GM12873 (cell line): ENCODE results near the gene TMEM131.

Experiments used
- TF ChIP-seq, protein P1 (sequence below): IDR thresholded peaks from 2 replicates; pipeline ENCODE4 v1.5.1; 2012; ENCODE audit warnings: low read depth, mild to moderate bottlenecking, moderate library complexity, low read length, control low read depth; ENCODE audit not compliant: insufficient read depth; ENCODE audit errors: missing control alignments

Gene TMEM131

DNA sequence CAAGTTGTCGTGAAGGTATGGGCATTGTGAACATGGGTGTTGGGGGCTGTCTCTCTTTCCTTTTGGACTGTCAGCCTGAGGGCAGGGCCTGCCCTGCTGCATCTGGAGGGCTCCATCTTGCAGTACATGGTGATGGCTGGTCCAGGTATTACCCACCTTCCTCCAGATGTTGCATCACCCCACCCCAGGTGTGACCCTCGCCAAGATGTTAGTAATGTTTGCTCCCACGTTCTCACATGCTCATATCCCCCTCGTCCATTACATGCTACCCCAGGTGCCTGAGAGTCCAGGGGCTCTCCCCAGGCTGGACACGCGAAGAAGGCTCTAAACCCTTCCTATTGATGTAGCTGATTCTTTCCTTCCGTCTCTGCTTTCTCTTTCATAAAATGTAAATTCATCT lies 268.5 kb downstream of the TMEM131 start:
- TF ChIP-seq, protein P1, sequence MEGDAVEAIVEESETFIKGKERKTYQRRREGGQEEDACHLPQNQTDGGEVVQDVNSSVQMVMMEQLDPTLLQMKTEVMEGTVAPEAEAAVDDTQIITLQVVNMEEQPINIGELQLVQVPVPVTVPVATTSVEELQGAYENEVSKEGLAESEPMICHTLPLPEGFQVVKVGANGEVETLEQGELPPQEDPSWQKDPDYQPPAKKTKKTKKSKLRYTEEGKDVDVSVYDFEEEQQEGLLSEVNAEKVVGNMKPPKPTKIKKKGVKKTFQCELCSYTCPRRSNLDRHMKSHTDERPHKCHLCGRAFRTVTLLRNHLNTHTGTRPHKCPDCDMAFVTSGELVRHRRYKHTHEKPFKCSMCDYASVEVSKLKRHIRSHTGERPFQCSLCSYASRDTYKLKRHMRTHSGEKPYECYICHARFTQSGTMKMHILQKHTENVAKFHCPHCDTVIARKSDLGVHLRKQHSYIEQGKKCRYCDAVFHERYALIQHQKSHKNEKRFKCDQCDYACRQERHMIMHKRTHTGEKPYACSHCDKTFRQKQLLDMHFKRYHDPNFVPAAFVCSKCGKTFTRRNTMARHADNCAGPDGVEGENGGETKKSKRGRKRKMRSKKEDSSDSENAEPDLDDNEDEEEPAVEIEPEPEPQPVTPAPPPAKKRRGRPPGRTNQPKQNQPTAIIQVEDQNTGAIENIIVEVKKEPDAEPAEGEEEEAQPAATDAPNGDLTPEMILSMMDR: no peak

DNA sequence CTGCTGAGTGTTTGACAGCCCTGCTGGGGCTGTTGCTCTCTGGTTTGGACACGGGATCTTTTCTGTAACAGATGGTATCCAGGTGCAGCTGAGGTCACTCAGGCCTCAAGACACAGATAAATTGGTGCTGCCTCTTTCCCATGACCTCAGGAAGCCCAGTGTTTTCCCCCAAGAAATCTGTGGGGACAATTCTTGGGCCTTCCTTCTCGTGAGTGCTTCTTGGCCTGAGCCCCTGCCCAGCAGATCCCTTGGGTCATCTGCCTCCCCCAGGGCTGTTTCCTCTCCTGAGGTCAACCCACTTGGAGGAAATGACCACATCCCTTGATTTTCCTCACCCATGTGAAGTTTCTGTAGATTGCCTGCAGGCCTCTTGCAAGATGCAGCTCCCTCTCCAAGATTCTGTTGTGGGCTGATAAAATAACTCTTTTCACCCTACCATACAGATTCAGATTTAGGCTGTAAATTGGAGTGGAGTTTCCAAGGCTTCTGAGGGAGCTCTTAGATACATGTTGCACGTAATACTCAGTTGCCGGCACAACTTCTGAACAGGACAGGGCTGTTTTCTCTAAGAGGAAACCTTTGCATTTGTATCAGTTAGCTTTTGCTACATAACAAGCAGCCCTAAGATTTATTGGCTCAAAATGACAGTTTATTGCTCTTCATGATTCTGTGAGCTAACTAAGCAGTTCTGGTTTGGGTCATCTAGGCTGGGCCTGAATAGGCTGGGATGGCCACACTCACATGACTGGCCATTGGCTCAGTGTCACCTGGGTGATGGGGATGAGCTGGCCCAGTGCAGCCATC lies 269.3 kb downstream of the TMEM131 start:
- TF ChIP-seq, protein P1: no peak

DNA sequence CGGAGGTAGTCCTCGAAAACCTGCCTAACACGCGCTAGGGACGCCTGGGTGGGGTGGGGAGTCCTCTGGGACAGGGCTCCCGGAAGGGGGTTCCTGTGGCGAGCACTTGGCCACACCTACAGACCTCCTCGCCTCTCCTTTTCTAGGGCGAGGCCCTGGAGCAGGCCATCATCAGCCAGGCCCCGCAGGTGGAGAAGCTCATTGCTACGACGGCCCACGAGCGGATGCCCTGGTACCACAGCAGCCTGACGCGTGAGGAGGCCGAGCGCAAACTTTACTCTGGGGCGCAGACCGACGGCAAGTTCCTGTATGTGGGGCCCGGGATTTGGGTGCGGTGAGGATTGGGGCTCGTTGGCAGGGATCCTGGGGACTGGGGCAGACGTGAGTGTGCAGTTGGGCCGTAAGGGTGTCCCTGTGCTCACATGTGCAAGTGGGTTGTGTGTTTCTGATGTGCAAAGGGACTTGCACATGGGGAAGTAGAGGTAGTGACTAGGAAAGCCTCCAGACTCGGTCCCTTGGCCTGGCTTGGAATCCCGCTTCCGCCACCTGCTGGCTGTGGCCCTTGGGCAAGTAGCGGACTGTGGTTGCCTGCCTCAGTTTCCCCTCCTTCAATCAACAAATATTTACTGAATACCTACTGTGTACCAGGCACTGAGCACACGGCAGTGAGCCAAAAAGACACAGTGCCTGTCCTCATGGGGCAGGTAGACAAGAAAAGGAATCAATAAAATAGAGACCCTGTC lies 270.6 kb downstream of the TMEM131 start:
- TF ChIP-seq, protein P1: no peak

DNA sequence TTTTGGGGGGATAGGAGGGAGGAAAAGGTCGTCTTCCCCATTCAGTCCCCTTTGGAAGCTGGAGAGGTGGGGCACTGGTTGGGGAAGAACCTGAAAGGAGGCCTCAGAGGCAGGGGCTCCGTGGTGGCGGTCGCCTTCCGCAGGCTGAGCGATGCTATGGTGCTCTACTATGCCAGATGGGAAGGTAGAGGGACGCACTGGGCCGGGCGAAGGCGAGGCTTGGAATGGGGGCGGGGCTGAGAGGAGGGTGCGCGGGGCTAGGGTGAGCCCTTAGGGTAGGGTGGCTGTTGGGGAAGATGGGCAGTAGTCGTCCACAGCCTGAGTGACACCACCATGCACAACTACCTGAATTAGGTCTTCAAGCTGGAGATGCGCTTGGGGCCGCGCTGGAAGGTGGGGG lies 271.2 kb downstream of the TMEM131 start:
- TF ChIP-seq, protein P1: no peak

DNA sequence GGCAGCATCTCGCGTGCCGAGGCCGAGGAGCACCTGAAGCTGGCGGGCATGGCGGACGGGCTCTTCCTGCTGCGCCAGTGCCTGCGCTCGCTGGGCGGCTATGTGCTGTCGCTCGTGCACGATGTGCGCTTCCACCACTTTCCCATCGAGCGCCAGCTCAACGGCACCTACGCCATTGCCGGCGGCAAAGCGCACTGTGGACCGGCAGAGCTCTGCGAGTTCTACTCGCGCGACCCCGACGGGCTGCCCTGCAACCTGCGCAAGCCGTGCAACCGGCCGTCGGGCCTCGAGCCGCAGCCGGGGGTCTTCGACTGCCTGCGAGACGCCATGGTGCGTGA lies 271.7 kb downstream of the TMEM131 start:
- TF ChIP-seq, protein P1: no peak

DNA sequence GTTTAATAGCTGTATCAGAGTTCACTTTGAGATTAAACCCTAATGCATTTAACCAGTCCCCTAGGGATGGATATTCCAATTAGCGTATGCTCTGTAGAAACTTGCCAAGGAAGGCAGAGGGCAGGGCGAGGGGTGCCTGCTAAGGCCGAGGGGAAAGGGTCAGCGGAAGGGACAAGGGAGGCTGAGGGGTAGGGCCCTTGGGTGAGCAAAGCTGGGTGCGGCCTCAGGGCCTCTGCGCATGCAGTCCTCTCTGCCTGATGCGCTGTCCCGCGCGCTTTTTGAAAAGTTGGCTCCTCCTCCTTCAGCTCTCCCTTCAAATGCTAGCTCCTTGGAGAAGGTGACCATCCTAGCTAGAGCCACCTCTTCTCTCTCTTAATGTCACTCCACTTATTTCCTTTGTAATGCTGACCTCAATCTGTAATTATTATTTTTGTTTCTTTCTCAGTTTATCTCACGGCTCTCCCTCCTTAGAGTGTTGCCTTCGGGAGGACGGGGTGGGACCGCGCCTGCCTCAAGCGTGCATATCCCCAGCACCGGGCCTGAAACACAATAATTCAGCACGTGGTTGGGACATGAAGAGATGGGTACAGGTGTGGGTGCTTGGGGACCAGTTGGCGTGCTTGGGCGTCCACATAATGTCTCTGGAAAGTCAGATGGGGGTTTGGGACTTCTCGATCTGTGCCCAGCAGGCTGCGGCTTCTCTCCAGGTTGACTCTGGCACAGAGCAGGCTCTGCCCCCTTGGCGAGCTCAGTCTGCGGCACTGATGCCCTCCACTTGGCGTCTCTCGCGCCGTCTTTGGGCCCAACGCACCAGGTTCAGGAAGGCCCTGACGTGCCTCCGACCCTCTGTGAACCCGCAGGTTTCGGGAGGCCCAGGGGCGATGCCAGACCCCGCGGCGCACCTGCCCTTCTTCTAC lies 272.3 kb downstream of the TMEM131 start:
- TF ChIP-seq, protein P1: no peak

DNA sequence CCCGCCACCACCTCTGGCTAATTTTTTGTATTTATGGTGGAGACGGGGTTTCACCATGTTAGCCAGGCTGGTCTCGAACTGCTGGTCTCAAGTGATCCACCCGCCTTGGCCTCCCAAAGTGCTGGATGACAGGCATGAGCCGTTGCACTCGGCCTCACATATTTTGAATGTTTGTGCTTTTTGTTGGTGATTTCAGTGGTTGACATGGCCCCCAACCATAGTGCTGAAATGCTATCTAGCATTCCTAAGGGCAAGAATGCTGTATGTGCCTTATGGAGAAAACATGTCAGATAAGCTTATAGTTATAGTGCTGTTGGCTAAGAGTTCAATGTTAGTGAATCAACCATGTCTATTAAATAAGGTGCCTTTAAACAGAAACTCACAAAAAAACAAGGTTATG lies 273.5 kb downstream of the TMEM131 start:
- TF ChIP-seq, protein P1: no peak
